Hippocampal formation (tissue), 2 donors: ENCODE results near the gene ERBB3.
"Not testable (repeated sequence)": the region's sequence is repeated elsewhere in the genome, so short reads cannot be mapped to it uniquely, and the experiment has no call there.

Source experiments
- DNase-seq, 2 donors: peaks; one replicate each; lab custom pipeline; 2025; lab: John Stamatoyannopoulos, UW

The ERBB3 gene

GRCh38 chr12:56079723-56080555 lies at the start of gene ERBB3:
Gene ERBB3, plus strand, starts transcription at chr12:56080165. Its CDS starts 136 bp downstream, at chr12:56080301.
- peak; percentile 67 to 72 for DNase-seq

GRCh38 chr12:56031987-56032386 lies 48.0 kb upstream of the ERBB3 start:
- DNase-seq: no peak

GRCh38 chr12:56034586-56035332 lies 45.2 kb upstream of the ERBB3 start:
- DNase-seq: no peak

DNA sequence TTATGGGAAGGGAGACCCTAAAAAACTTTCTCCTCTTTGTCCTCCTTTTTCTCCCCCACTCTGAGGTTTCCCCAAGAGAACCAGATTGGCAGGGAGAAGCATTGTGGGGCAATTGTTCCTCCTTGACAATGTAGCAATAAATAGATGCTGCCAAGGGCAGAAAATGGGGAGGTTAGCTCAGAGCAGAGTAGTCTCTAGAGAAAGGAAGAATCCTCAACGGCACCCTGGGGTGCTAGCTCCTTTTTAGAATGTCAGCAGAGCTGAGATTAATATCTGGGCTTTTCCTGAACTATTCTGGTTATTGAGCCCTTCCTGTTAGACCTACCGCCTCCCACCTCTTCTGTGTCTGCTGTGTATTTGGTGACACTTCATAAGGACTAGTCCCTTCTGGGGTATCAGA lies 42.8 kb upstream of the ERBB3 start:
- no peak for DNase-seq

DNA sequence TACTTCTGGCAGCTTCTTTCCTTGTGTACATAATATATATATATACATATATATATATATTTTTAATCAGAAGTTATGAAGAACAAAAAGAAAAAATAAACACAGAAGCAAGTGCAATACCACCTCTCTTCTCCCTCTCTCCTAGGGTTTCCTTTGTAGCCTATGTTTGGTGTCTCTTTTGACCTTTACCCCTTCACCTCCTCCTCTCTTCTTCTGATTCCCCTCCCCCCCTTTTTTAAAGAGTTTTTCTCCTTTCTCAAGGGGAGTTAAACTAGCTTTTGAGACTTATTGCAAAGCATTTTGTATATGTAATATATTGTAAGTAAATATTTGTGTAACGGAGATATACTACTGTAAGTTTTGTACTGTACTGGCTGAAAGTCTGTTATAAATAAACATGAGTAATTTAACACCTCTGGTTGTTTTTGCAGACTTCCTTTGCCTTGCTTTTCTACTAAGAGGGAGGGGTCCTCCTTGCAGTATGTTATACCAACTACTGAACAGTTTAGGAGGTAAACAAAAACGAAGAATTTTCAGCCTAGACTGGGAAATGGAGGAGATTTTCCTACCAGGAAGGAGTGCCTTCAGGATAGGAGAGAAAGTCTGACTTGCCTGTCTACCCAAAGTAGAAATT lies 41.8 kb upstream of the ERBB3 start:
- no peak for DNase-seq

GRCh38 chr12:56040151-56040550 lies 39.8 kb upstream of the ERBB3 start:
- DNase-seq: no peak

DNA sequence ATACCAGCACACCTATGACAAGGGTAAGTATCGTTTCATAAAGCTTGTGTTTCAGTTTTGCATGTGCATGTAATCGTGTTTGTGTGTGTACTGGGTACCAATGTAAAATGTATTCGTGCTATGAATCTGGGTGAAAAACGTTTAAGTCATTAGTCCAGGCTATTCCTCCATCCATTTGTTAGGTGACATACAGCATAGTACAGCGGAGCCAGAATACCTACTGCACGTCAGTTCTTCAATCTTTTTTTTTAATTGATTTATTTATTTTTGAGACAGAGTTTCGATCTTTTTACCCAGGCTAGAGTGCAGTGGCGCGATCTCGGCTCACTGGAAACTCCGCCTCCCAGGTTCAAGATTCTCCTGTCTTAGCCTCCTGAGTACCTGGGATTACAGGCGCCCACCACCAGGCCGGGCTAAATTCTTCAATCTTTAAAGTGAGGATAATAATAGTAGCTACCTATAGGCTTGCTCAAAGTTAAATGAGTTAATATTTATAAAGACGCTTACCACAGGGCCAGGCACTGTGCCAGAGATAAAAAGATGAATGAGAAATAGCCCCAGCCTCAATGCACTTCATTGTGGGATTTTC lies 38.9 kb upstream of the ERBB3 start:
- DNase-seq: no peak

DNA sequence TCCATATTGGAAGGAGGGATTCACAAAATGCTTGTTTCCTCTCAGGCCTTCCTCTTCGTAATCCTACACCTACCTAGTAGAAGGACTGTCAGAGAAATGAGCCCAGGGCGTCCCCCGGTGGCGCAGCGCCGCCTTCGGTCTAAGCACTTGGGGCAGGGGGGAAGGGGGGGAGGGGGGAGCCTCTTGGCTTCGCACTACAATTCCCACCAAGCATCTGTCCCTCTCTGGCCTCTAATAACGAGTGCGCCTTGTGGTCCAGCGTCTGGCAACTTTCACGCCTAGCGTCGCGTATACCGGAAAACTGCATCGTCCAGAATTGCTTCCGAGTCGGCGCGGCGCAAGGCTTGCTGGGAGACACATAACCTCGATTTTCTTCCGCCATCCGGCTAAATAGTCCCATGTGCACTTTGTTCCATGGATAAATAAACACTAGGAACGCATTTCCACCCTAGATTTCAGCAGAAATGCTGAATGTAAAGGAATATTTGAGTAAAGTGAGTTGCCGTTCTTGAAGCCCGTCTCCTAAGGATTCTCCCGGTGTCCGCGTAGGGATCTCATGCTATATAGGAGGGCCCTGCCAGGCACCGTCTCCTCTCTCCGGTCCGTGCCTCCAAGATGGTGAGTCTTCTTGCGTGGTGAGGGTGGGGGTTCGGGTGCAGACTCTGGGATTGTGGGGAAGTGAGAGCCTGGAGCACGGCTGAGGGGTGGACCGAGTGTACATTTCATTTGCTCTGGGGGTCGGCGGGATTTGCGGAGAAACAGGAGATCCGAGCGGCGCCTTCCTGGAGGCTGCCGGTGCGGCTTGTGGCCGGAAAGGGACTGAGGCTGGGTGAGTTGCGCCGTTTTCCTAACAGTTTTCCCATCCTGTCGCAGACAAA lies 38.2 kb upstream of the ERBB3 start, which contains the start of gene RPS26:
RPS26 (plus strand) TSS at position 367 of the 878 bp plus-strand sequence; CDS start at position 616, 249 bp downstream.
- peak; percentile 90 to 97 for DNase-seq

DNA sequence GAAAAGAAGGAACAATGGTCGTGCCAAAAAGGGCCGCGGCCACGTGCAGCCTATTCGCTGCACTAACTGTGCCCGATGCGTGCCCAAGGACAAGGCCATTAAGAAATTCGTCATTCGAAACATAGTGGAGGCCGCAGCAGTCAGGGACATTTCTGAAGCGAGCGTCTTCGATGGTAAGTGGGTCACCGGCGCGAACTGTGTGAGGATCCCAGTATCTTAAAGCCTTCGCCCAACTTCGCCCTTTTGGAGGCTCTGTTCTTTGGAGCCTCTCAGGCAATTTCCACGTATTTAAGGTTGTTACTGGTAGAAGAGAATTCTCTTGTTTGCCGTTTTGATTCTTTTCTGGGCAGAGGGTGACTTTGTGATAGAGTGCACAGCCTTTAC lies 37.5 kb upstream of the ERBB3 start:
- not testable (repeated sequence) for DNase-seq

DNA sequence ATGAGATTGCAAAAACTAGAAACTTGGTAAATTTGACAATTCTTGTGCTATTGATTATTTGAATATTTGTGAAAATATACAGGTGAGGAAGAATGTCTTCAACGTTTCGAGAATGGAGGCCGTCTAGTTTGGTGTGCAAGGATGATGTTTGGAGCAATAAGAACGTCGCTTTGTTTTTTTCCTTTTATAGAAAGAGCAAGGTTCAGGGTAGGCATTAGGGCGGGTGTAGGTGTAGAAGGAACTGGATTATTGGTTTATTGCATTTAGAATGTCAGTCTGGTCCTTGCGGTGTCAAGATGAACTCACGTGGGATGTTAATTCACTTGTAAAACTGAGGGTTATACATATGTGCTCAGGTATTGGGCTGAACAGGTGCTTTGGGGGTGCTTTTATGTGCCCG lies 37.1 kb upstream of the ERBB3 start:
- no peak for DNase-seq

GRCh38 chr12:56046027-56046780 lies 33.8 kb upstream of the ERBB3 start:
- no peak for DNase-seq

- DNase-seq: no peak
Measured at GRCh38 chr12:56053407-56053893, 26.5 kb upstream of the ERBB3 start.

DNA sequence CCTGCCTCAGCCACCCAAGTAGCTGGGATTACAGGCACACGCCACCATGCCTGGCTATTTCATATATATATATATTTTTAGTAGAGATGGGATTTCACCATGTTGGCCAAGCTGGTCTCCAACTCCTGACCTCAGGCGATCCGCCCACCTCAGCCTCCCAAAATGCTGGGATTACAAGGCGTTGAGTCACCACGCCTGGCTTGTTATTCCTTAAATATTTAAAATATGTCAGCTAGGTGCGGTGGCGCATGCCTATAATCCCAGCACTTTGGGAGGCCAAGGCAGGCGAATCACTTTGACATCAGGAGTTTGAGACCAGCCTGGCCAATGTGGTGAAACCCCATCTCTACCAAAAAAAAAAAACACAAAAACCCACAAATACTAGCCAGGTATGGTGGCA lies 20.0 kb upstream of the ERBB3 start:
- not testable (repeated sequence) for DNase-seq

DNA sequence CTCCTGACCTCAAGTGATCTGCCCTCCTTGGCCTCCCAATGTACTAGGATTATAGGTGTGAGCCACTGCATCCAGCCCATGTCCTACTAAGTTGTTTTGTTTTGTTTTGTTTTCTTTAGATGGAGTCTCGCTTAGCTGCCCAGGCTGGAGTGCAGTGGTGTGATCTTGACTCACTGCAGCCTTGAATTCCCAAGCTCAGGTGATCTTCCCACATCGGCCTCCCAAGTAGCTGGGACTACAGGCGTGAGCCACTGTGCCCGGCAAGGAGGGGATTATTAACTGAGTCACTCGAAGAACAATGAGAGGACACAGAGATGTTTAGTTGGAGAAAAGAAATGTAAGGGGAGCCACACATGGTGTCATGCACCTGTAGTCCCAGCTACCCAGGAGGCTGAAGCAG lies 18.0 kb upstream of the ERBB3 start:
- DNase-seq: no peak

- DNase-seq: no peak
Measured at GRCh38 chr12:56062996-56063395, 17.0 kb upstream of the ERBB3 start.

DNA sequence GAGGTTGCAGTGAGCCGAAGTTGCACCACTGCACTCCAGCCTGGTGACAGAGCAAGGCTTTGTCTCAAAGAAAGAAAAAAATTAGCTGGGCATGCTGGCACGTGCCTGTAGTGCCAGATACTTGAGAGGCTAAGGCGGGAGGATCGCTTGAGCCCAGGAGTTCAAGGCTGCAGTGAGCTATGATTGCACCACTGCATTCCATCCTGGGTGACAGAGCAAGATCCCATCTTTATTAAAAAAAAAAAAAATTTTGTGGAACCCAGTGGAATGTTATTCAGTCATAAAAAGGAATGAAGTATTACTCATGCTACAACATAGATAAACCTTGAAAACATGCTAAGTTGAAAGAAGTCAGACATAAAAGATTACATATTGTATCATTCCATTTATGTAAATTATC lies 8.3 kb upstream of the ERBB3 start:
- no peak for DNase-seq

DNA sequence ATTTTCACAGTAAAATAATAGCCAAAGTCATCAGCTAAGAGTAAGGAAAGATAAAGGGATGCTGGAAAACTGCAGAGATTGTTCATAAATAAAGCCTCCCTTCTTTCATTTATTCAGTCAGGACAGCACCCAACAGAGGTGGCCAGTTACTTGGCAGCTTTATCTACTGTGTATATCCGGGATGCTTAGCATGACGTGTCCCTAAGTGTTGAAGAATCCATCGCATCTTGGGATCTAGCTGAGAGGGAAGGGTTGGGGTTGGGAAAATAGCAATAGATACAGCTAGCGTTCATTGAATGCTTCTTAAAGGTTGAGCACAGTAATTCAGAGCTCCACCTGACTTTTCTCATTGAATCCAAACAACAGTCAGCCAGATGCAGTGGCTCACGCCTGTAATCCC lies 5.6 kb upstream of the ERBB3 start:
- DNase-seq: no peak

DNA sequence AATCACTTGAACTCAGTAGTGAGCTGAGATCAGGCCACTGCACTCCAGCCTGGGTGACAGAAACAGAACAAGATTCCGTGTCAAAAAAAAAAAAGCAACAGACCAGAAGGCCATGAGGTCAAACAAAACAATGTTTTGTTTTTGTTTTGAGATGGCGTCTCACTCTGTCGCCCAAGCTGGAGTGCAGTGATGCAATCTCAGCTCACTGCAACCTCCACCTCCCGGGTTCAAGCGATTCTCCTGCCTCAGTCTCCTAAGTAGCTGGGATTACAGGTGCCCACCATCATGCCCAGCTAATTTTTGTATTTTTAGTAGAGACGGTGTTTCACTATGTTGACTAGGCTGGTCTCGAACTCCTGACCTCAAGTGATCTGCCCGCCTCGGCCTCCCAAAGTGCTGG lies 2.0 kb upstream of the ERBB3 start:
- not testable (repeated sequence) for DNase-seq

GRCh38 chr12:56078427-56078826 lies 1.5 kb upstream of the ERBB3 start:
- no peak for DNase-seq
